H9 (cell line): Measurements from ENCODE around the gene SLC15A5. TPM values are rescaled to one million over a fixed set of nuclear protein-coding genes. Genes with fewer than 3 reads are reported as not detected.

Experiments used
- DNase-seq: peaks from one replicate; pipeline ENCODE4 v3.0.0-alpha.2; 2017
- H2AFZ ChIP-seq: one replicate; pipeline ENCODE4 v1.6.1; 2013; ENCODE audit warnings: mild to moderate bottlenecking, low read length, control low read depth, moderate library complexity
- H2AK5ac ChIP-seq: 2 replicates; pipeline ENCODE4 v1.6.1; 2013; ENCODE audit warnings: low read length, control low read depth, mixed read lengths; ENCODE audit not compliant: insufficient read length
- H2BK120ac ChIP-seq: one replicate; pipeline ENCODE4 v1.6.1; 2013; ENCODE audit warnings: low read depth, mild to moderate bottlenecking, low read length, control low read depth, inconsistent platforms; ENCODE audit not compliant: poor library complexity, severe bottlenecking
- H2BK12ac ChIP-seq: 2 replicates; pipeline ENCODE4 v1.6.1; 2013; ENCODE audit warnings: low read length, control low read depth, mixed read lengths, low read depth; ENCODE audit not compliant: insufficient read length
- H2BK15ac ChIP-seq: 2 replicates; pipeline ENCODE4 v1.6.1; 2013; ENCODE audit warnings: low read depth, low read length, control low read depth
- H2BK20ac ChIP-seq: one replicate; pipeline ENCODE4 v1.6.1; 2013; ENCODE audit warnings: low read depth, mild to moderate bottlenecking, low read length, control low read depth, inconsistent platforms; ENCODE audit not compliant: poor library complexity, severe bottlenecking
- H2BK5ac ChIP-seq: 2 replicates; pipeline ENCODE4 v1.6.1; 2013; ENCODE audit warnings: low read length, control low read depth, mixed read lengths; ENCODE audit not compliant: insufficient read length
- H3K14ac ChIP-seq: 2 replicates; pipeline ENCODE4 v1.6.1; 2013; ENCODE audit warnings: low read length, control low read depth; ENCODE audit not compliant: insufficient read depth
- H3K18ac ChIP-seq: 2 replicates; pipeline ENCODE4 v1.6.1; 2013; ENCODE audit warnings: low read depth, mild to moderate bottlenecking, mixed read lengths, low read length, control low read depth; ENCODE audit not compliant: insufficient read length
- H3K23ac ChIP-seq: 2 replicates; pipeline ENCODE4 v1.6.1; 2013; ENCODE audit warnings: low read length, control low read depth, mixed read lengths, low read depth; ENCODE audit not compliant: insufficient read length
- H3K23me2 ChIP-seq: 2 replicates; pipeline ENCODE4 v1.6.1; 2013; ENCODE audit warnings: low read depth, mild to moderate bottlenecking, mixed read lengths, low read length, control low read depth; ENCODE audit not compliant: insufficient read length, poor library complexity, severe bottlenecking
- H3K27ac ChIP-seq: 2 replicates; pipeline ENCODE4 v1.5.1; 2013; ENCODE audit warnings: low read length, control low read depth, mixed read lengths, low read depth; ENCODE audit not compliant: insufficient read length
- H3K27me3 ChIP-seq: 2 replicates; pipeline ENCODE4 v1.6.1; 2013; ENCODE audit warnings: low read length, control low read depth, inconsistent platforms; ENCODE audit not compliant: insufficient read depth
- H3K4ac ChIP-seq: 2 replicates; pipeline ENCODE4 v1.6.1; 2013; ENCODE audit warnings: low read depth, mild to moderate bottlenecking, control low read depth, inconsistent platforms, low read length, moderate library complexity
- H3K4me1 ChIP-seq: 2 replicates; pipeline ENCODE4 v1.6.1; 2013; ENCODE audit warnings: low read length, control low read depth, inconsistent platforms; ENCODE audit not compliant: insufficient read depth
- H3K4me2 ChIP-seq: 2 replicates; pipeline ENCODE4 v1.6.1; 2013; ENCODE audit warnings: low read length, control low read depth, mixed read lengths; ENCODE audit not compliant: insufficient read length, insufficient read depth
- H3K56ac ChIP-seq: 2 replicates; pipeline ENCODE4 v1.6.1; 2013; ENCODE audit warnings: low read depth, mild to moderate bottlenecking, mixed read lengths, low read length, control low read depth; ENCODE audit not compliant: insufficient read length
- H3K79me1 ChIP-seq: 2 replicates; pipeline ENCODE4 v1.6.1; 2013; ENCODE audit warnings: low read depth, mild to moderate bottlenecking, moderate library complexity, low read length, control low read depth, inconsistent platforms; ENCODE audit not compliant: insufficient read depth, poor library complexity, severe bottlenecking
- H3K79me2 ChIP-seq: 2 replicates; pipeline ENCODE4 v1.6.1; 2013; ENCODE audit warnings: low read length, control low read depth, inconsistent platforms; ENCODE audit not compliant: insufficient read depth
- H3K9ac ChIP-seq: 2 replicates; pipeline ENCODE4 v1.6.1; 2013; ENCODE audit warnings: low read length, control low read depth, mixed read lengths; ENCODE audit not compliant: insufficient read length; ENCODE audit errors: extremely low read depth
- H3K9me3 ChIP-seq: one replicate; pipeline ENCODE4 v1.6.1; 2013; ENCODE audit warnings: low read depth, low read length, inconsistent platforms; ENCODE audit not compliant: control insufficient read depth
- H3T11ph ChIP-seq: one replicate; pipeline ENCODE4 v1.6.1; 2013; ENCODE audit warnings: mild to moderate bottlenecking, low read length, control low read depth, inconsistent platforms
- H4K20me1 ChIP-seq: one replicate; pipeline ENCODE4 v1.6.1; 2013; ENCODE audit not compliant: control insufficient read depth, insufficient read length, insufficient read depth
- H4K5ac ChIP-seq: 2 replicates; pipeline ENCODE4 v1.6.1; 2013; ENCODE audit warnings: low read depth, mild to moderate bottlenecking, mixed read lengths, low read length, control low read depth; ENCODE audit not compliant: insufficient read length
- H4K8ac ChIP-seq: replicated peaks from 2 replicates; pipeline ENCODE4 v1.6.1; 2013; ENCODE audit warnings: low read length, control low read depth, mixed read lengths, low read depth; ENCODE audit not compliant: insufficient read length
- H4K91ac ChIP-seq: 2 replicates; pipeline ENCODE4 v1.6.1; 2013; ENCODE audit warnings: low read depth, mild to moderate bottlenecking, moderate library complexity, mixed read lengths, low read length, control low read depth; ENCODE audit not compliant: insufficient read length
- H3K27ac Mint-ChIP-seq, 3 experiments: 2 replicates in 2 of 3; 3 replicates in 1 of 3; pipeline ENCODE4 v1.8.0; 2020 to 2021; ENCODE audit warnings: mixed read lengths in 3 of 3, mild to moderate bottlenecking in 1 of 3, moderate library complexity in 1 of 3
- H3K27me3 Mint-ChIP-seq: 2 replicates; pipeline ENCODE4 v1.8.0; 2021; ENCODE audit warnings: low read depth, mild to moderate bottlenecking, moderate library complexity, mixed read lengths
- H3K36me3 Mint-ChIP-seq, 3 experiments: 2 replicates in 2 of 3; 3 replicates in 1 of 3; pipeline ENCODE4 v1.8.0; 2020 to 2021; ENCODE audit warnings: low read depth in 3 of 3, mixed read lengths in 3 of 3; ENCODE audit not compliant: insufficient read depth in 1 of 3
- H3K4me1 Mint-ChIP-seq, 2 experiments: 2 replicates each; pipeline ENCODE4 v1.8.0; 2020; ENCODE audit warnings: mixed read lengths in 2 of 2
- H3K4me3 Mint-ChIP-seq, 2 experiments: 2 replicates in 1 of 2; 3 replicates in 1 of 2; pipeline ENCODE4 v1.8.0; 2020 to 2021; ENCODE audit warnings: mild to moderate bottlenecking in 2 of 2, mixed read lengths in 2 of 2, moderate library complexity in 1 of 2
- H3K9me3 Mint-ChIP-seq, 2 experiments: 2 replicates in 1 of 2; 3 replicates in 1 of 2; pipeline ENCODE4 v1.8.0; 2020; ENCODE audit warnings: mild to moderate bottlenecking in 2 of 2, mixed read lengths in 2 of 2, moderate library complexity in 1 of 2
- CTCF ChIP-seq: fragments of 200-600 bp; sonication (generic); conservative IDR thresholded peaks from 3 replicates; pipeline ENCODE4 v1.8.0; 2021; ENCODE audit warnings: antibody characterized with exemption, mild to moderate bottlenecking
- WGBS: extraction: QIAGEN DNeasy Blood & Tissue Kit; methylation state at CpG from one replicate; pipeline ENCODE4 v1.1.7; 2013; ENCODE audit warnings: missing lambda C conversion rate, low lambda C conversion rate, mixed read lengths; ENCODE audit not compliant: insufficient read length; ENCODE audit errors: extremely low coverage; 5-methylcytosine and 5-hydroxymethylcytosine counted together
- total RNA-seq: library from RNA; stranded (reverse); gene quantifications from 2 replicates; pipeline ENCODE4 v1.2.1, GENCODE V29; 2021

SLC15A5 gene
- total RNA-seq, 1 experiment from 2014 or later: not detected

- TF ChIP-seq CTCF: no peak
- Histone ChIP-seq H4K20me1 (no peaks in the 10 kb centered on the region), H2BK20ac (no peak overlapping the region), H3K9ac (no peak overlapping the region), H3K27me3 (no peaks in the 10 kb centered on the region), H3K4me2 (no peak overlapping the region), H4K5ac (no peak overlapping the region), H4K8ac (no peak overlapping the region), H3K23ac (no peak overlapping the region), H2AFZ (no peak overlapping the region), H2BK12ac (no peak overlapping the region), H3K4me1 (no peaks in the 10 kb centered on the region; the same call in 1 of the 2 replicates), H3K79me2 (no peaks in the 10 kb centered on the region), H3K9me3 (no peaks in the 10 kb centered on the region), H3K79me1 (no peaks in the 10 kb centered on the region), H2AK5ac (no peak overlapping the region), H3K56ac (no peak overlapping the region), H2BK120ac (no peak overlapping the region), H3K18ac (no peak overlapping the region), H2BK5ac (no peak overlapping the region), H3K23me2 (no peaks in the 10 kb centered on the region), H3K4ac (no peak overlapping the region), H2BK15ac (no peak overlapping the region), H4K91ac (no peak overlapping the region), H3K27ac (no peak overlapping the region), H3K14ac (no peak overlapping the region), H3T11ph (no peak overlapping the region)
- Mint-ChIP-seq H3K4me3 (no peak overlapping the region), H3K36me3 (no peaks in the 10 kb centered on the region), H3K27me3 (no peaks in the 10 kb centered on the region), H3K27ac (no peak overlapping the region; a peak in 1 of 7 replicates), H3K9me3 (no peaks in the 10 kb centered on the region), H3K4me1 (peaks cover 3 to 9% of the 10 kb centered on the region in 2 experiments)
- no CpG with 5 or more reads among the region's 3 CpGs for WGBS
- no peak for DNase-seq
Observed at GRCh38 chr12:16272222-16272621, 5.3 kb downstream of the SLC15A5 start.
